Neutrophil (primary cell): ENCODE results near the gene EPHB6.
A peak's percentile ranks its signal among the peaks of the same experiment; 100 is the strongest.

Source experiments
- H3K27ac ChIP-seq: fragments of 200-600 bp; sonication (generic); 2 replicates; pipeline ENCODE4 v1.5.1; 2016; ENCODE audit warnings: mild to moderate bottlenecking, moderate library complexity
- H3K27me3 ChIP-seq: fragments of 200-600 bp; sonication (generic); 2 replicates; pipeline ENCODE4 v1.6.0; 2016; ENCODE audit warnings: mild to moderate bottlenecking
- H3K36me3 ChIP-seq: fragments of 200-600 bp; sonication (generic); 2 replicates; pipeline ENCODE4 v1.5.1; 2017
- H3K4me1 ChIP-seq, 2 experiments: fragments of 200-600 bp in 1 of 2; sonication (generic) in 1 of 2; 1 replicate in 1 of 2; 2 replicates in 1 of 2; pipeline versions ENCODE4 v1.5.1 to v1.6.1; 2013 to 2016; ENCODE audit warnings: low read depth in 1 of 2, low read length in 1 of 2, mild to moderate bottlenecking in 1 of 2, moderate library complexity in 1 of 2; ENCODE audit not compliant: control insufficient read depth in 1 of 2, insufficient read depth in 1 of 2
- H3K4me3 ChIP-seq, 2 experiments: fragments of 200-600 bp in 1 of 2; sonication (generic) in 1 of 2; 1 replicate in 1 of 2; 2 replicates in 1 of 2; pipeline ENCODE4 v1.5.1; 2013 to 2016; ENCODE audit warnings: low read depth in 1 of 2, low read length in 1 of 2, mild to moderate bottlenecking in 1 of 2, moderate library complexity in 1 of 2
- H3K9me3 ChIP-seq: fragments of 200-600 bp; sonication (generic); 2 replicates; pipeline ENCODE4 v1.5.1; 2016
- TF ChIP-seq, protein P1 (sequence below): fragments of 200-600 bp; sonication (generic); IDR thresholded peaks from 2 replicates; pipeline ENCODE4 v1.5.1; 2016; ENCODE audit warnings: antibody characterized with exemption

Gene EPHB6, protein sequence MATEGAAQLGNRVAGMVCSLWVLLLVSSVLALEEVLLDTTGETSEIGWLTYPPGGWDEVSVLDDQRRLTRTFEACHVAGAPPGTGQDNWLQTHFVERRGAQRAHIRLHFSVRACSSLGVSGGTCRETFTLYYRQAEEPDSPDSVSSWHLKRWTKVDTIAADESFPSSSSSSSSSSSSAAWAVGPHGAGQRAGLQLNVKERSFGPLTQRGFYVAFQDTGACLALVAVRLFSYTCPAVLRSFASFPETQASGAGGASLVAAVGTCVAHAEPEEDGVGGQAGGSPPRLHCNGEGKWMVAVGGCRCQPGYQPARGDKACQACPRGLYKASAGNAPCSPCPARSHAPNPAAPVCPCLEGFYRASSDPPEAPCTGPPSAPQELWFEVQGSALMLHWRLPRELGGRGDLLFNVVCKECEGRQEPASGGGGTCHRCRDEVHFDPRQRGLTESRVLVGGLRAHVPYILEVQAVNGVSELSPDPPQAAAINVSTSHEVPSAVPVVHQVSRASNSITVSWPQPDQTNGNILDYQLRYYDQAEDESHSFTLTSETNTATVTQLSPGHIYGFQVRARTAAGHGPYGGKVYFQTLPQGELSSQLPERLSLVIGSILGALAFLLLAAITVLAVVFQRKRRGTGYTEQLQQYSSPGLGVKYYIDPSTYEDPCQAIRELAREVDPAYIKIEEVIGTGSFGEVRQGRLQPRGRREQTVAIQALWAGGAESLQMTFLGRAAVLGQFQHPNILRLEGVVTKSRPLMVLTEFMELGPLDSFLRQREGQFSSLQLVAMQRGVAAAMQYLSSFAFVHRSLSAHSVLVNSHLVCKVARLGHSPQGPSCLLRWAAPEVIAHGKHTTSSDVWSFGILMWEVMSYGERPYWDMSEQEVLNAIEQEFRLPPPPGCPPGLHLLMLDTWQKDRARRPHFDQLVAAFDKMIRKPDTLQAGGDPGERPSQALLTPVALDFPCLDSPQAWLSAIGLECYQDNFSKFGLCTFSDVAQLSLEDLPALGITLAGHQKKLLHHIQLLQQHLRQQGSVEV

DNA sequence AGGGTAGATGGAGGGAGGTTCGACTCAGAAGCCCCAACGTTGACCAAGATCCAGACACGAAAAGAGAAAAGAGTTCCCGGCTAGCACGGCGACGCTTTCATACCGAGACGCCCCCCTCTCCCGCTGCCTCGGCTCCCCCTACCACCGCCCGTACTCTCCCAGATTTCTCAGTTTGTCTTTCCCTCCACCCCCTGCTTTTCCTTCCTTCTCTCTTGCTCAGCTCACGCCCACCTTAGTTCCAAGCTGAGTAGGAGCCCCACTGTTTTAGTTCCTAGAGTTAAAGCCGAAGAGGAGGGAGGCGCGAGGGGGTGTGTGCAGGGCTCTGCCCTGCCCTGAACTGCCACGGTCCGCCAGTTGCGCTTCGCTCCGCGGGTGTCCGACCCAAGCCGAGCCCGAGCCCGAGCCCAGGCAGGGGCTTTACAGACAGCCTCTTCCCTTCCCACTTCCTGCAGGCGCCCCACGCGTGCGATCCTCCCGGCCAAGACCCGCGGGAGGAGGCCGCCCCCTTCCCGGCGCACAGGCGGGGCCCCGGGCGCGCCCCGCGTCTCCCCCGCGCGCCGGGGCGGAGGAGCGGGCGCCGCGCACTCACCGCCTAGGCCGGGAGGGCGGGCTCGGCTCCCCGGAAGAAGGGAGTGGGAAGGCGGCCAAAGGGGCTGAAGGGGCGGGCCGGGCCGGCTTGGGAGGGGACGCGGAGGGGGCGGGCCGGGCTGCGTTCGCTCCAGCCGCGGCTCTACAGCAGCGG is at the start of gene EPHB6:
Gene EPHB6, plus strand, starts transcription at position 705 of the 742 bp plus-strand sequence. CDS start 8,152 bp downstream, outside the sequence.
- no peaks in the 10 kb centered on the region for H3K9me3 ChIP-seq
- H3K27ac ChIP-seq: peak within 1 kb of the TSS; percentile 83
- H3K4me1 ChIP-seq: peaks cover 15% of the 10 kb centered on the region in 2 experiments
- H3K27me3 ChIP-seq: peaks cover 13% of the 10 kb centered on the region
- TF ChIP-seq, protein P1, sequence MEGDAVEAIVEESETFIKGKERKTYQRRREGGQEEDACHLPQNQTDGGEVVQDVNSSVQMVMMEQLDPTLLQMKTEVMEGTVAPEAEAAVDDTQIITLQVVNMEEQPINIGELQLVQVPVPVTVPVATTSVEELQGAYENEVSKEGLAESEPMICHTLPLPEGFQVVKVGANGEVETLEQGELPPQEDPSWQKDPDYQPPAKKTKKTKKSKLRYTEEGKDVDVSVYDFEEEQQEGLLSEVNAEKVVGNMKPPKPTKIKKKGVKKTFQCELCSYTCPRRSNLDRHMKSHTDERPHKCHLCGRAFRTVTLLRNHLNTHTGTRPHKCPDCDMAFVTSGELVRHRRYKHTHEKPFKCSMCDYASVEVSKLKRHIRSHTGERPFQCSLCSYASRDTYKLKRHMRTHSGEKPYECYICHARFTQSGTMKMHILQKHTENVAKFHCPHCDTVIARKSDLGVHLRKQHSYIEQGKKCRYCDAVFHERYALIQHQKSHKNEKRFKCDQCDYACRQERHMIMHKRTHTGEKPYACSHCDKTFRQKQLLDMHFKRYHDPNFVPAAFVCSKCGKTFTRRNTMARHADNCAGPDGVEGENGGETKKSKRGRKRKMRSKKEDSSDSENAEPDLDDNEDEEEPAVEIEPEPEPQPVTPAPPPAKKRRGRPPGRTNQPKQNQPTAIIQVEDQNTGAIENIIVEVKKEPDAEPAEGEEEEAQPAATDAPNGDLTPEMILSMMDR: no peak
- peak within 1 kb of the TSS; percentile 87 to 94 for H3K4me3 ChIP-seq
- H3K36me3 ChIP-seq: no peaks in the 10 kb centered on the region

DNA sequence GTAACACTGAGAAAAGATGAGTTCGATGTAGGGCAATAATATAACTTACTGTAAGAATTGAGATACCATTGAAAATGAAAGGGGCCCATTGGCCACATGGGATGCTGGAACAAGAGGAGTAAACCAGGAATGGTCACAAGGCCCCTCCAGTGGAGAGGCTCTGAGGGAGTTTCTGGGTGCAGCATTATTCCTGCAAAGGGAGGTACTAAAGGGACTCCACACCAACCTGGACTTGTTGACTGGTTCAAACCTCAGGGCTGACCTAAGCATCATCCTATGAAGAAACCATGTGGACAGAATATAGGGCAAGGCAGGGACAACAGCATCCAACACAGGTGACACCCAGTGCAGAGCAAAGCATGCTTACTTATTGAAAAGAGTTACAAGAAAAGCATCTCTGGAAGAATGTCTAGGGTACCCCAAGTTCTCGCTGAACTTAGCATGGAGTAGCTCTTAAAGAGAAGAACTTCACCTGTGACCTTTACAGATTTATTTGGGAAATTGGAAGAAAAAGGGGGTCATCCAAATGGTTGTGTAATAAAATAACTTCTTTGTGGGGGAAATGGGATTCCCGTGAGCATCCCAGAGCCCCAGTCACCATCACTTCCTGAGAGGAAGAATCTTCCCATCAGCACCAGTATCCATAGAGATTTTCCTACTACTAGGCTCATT is 49.4 kb upstream of the EPHB6 start:
- Histone ChIP-seq H3K9me3 (no peaks in the 10 kb centered on the region), H3K36me3 (no peaks in the 10 kb centered on the region), H3K27ac (no peak overlapping the region), H3K4me1 (no peaks in the 10 kb centered on the region), H3K4me3 (no peak overlapping the region), H3K27me3 (peaks cover 55% of the 10 kb centered on the region)
- TF ChIP-seq, protein P1: no peak

DNA sequence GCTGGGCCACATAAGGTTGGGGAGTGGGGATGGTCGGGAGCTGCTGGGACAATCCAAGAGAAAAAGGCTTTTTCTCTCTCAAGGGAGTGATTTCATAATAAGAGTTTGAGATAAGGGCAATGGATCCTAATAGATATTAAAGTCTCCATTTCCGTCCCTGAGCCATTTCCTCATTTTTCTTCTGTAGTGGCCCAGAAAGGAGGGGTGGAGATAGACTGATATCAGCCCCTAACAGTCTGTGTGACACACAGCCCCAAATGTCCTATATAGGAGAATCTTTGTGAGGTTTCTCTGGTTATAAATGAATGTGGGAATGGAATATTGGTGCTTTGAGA is 48.9 kb upstream of the EPHB6 start:
- no peak overlapping the region for H3K27ac ChIP-seq
- no peaks in the 10 kb centered on the region for H3K4me1 ChIP-seq
- TF ChIP-seq, protein P1: no peak
- no peaks in the 10 kb centered on the region for H3K9me3 ChIP-seq
- peaks cover 51% of the 10 kb centered on the region for H3K27me3 ChIP-seq
- no peaks in the 10 kb centered on the region for H3K36me3 ChIP-seq
- no peak overlapping the region for H3K4me3 ChIP-seq

DNA sequence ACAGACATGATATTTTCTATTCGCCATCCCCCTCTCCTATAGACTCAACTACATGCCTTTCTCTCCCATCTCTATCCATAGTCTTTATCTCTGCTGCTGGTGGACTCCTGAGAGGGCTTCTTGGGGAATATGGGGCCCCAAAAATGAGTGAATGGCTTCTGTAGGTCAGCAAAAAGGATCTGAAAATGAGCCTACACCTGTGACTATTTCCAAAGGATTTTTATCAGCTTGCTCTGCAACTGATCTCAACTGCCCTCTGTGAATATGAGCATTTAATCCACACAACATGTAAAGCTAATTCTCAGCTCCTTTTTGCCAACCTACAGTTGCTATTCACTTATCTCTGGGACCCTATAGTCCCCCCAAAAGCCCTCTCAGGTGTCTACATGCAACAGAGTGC is 47.9 kb upstream of the EPHB6 start:
- H3K4me1 ChIP-seq: no peaks in the 10 kb centered on the region
- TF ChIP-seq, protein P1: no peak
- peaks cover 51% of the 10 kb centered on the region for H3K27me3 ChIP-seq
- H3K9me3 ChIP-seq: no peaks in the 10 kb centered on the region
- H3K36me3 ChIP-seq: no peaks in the 10 kb centered on the region
- H3K4me3 ChIP-seq: no peak overlapping the region
- H3K27ac ChIP-seq: no peak overlapping the region
